HG03460 (cell line): ENCODE data around the gene MALT1.

ENCODE experiments used
- ATAC-seq: cut with Tn5 transposase; IDR thresholded peaks from one replicate; pipeline ENCODE4 v1.9.1; 2021; ENCODE audit not compliant: unreplicated experiment

The MALT1 gene

DNA sequence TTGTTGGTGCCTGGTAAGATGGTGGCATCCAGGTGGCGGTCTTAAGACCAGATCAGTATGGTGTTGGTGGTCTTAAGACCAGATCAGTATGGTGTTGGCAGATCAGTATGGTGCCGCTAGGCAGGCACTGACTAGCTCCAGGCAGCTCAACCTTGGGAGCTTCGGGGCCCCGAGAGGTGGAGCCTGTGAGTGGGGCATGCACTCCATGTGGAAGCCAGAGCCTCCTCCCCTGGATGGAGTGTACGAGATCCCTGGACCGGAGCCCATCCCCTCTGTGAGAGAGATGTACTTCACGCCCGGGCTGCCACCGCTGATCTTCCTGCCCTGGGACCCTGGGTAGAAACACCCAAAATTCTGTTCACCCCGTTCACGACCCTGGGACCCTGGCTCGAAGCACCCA, 19.0 kb downstream of the MALT1 start:
- ATAC-seq = no peak

- ATAC-seq = no peak
Observed at GRCh38 chr18:58691256-58691655, 20.0 kb downstream of the MALT1 start.

GRCh38 chr18:58692422-58693185, 21.3 kb downstream of the MALT1 start:
- no peak for ATAC-seq

GRCh38 chr18:58694221-58694620, 23.0 kb downstream of the MALT1 start:
- no peak for ATAC-seq

GRCh38 chr18:58694720-58695468, 23.6 kb downstream of the MALT1 start:
- ATAC-seq = no peak

GRCh38 chr18:58695772-58696171, 24.5 kb downstream of the MALT1 start:
- ATAC-seq = no peak

GRCh38 chr18:58697146-58697545, 25.9 kb downstream of the MALT1 start:
- ATAC-seq = no peak

GRCh38 chr18:58698701-58699193, 27.5 kb downstream of the MALT1 start:
- ATAC-seq = no peak

DNA sequence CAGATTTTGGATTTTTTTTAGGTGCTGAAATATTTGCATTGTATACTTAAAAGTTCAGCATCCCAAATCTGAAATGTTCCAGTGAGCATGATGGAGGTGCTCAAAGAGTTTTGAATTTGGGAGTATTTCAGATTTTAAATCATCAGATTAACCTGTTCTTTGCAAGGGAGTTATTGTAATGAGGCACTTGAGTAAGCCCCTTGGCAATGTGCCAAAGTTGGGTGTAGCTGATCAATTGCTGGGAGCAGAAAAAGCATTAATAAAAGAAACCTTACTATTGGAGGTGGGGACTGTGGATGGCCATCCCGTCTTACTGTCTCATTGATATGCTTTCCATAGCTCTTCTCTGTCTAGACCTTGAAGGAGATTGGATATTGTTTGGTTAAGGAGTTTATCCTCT, 28.3 kb downstream of the MALT1 start:
- no peak for ATAC-seq

DNA sequence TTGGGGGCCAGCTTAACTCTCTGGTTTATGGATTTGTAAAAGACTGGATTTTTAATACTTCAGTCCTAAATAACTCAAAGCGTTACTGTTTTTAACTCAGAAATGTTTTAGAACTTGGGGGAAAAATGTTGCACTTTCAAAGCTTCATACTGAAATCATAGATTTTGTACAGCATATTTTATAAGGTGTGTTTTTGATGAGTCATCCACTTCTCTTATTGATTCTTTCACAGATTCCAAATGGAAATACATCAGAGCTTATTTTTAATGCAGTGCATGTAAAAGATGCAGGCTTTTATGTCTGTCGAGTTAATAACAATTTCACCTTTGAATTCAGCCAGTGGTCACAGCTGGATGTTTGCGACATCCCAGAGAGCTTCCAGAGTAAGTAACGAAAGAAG, 28.9 kb downstream of the MALT1 start:
- ATAC-seq = no peak

DNA sequence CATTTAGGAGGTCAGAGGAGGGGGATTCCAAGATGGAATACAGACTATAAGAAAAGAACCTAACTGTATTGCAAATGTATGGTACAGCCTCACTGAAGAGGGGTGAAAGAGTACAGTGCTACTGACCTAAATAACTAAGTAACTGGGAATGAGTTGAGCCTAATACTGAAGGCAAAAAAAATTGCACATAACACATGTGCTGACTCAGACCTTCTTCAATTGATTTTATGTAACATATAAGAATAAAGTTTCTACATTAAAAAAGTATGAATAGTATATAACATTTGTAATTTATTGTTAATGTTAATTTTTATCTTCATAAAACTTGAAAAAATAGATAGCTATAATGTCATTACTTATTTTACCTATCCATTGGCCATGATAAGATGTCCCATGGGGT, 41.7 kb downstream of the MALT1 start:
- no peak for ATAC-seq

DNA sequence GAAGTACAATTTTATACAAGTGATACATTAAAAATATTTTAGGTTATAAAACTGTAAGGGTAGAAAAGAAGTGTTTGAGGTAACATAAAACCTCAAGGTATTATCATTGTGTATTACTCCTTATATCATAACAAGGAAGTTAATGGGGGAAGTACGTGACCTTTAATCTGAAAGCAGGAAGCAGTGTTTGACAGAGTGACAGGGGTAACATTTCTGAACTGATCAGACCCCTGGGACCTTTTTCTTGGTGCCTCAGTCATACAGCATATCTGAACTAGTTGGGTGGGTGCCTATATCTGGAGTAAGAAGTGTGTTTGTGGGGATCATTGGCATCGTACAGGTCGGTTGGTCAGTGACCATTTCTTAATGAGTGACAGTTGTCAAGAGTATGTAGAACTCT, 43.0 kb downstream of the MALT1 start:
- no peak for ATAC-seq

DNA sequence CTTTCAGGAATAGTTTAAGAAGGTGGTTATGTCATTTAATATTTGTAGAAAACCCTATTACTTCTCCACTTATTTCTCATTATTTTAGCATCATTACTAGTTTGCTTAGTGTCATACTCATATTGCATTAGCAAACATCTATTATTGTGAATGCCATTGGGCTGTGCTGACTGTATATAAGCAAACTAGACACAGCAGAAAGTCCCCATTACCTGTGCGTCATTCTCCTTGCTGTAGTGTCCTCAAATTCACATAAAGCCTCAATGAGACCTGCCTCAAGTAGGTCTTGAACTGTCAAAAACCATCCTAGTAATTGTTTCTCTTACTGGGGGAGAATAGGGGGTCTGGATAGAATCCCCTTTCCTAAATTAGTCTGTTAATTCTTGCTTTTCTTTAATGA, 43.6 kb downstream of the MALT1 start:
- ATAC-seq = no peak

DNA sequence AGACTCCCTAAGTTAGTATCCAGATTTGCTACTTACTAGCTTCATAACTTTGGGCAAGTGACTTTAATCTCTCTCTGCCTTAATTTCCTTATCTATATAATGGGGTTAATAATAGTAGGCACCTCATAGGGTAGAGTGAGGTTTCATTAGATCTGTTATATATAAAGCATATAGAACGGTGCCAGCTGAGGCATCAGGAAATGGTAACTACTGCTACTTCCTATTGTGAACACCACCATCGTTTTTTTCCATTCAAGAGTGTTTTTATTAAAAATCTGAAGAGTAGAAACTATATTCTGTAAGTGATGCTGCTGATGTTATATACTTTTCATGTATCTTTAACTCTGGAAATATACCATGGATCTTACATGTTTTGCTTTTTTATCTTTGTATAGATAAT, 44.3 kb downstream of the MALT1 start:
- no peak for ATAC-seq

GRCh38 chr18:58716060-58716756, 44.9 kb downstream of the MALT1 start:
- no peak for ATAC-seq

DNA sequence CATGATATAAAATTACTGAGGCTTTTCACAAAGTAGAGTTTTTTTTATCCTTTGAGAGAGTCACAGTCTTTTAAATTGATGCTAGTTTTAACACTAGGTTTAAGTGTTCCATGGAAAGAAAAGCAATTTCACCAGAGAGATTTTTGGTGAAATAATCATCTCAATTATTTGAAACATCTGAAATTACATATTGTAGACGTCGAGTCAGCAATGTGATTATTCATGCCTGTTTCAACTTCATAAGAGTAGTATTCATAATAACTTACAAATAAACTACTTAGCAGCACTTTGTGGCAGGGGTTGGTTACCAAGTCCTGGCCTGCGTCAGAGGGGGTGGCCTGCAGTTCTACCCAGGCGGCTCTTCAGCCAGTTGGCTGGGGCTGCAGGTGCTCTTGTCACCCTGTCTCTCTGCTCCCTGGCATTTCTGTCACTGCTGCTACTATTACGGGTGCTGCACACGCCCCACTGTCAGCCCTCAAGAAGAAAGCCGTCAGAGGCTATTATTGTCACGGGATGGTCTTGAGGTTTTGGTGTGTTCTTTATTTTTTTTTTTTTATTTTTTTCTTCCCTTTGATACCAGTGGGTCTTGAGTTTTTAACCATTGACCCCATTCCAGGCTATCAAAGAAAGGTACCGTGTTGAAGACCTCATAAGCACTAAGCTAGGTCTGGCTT, 50.4 kb downstream of the MALT1 start:
- ATAC-seq = no peak

GRCh38 chr18:58723810-58724602, 52.7 kb downstream of the MALT1 start:
- ATAC-seq = no peak

- no peak for ATAC-seq
Observed at GRCh38 chr18:58726671-58727070, 55.4 kb downstream of the MALT1 start.

- no peak for ATAC-seq
Observed at GRCh38 chr18:58727776-58728500, 56.7 kb downstream of the MALT1 start.

- ATAC-seq = no peak
Observed at GRCh38 chr18:58728719-58729118, 57.5 kb downstream of the MALT1 start.
